Loucy (cell line): ENCODE results near the gene HADHA.

Source experiments
- H2AFZ ChIP-seq: fragments of 200-600 bp; sonication (generic); 2 replicates; pipeline ENCODE4 v1.6.0; 2016; ENCODE audit warnings: antibody characterized with exemption, mild to moderate bottlenecking, low read length, moderate library complexity
- H3F3A ChIP-seq: fragments of 200-600 bp; 2 replicates; pipeline ENCODE4 v1.6.0; 2016; ENCODE audit warnings: antibody characterized with exemption, low read depth, mild to moderate bottlenecking
- H3K27me3 ChIP-seq: fragments of 200-600 bp; sonication (generic); 2 replicates; pipeline ENCODE4 v1.6.1; 2014; ENCODE audit warnings: low read length, mild to moderate bottlenecking; ENCODE audit not compliant: insufficient read depth, poor library complexity, severe bottlenecking
- H3K36me3 ChIP-seq: fragments of 200-600 bp; sonication (generic); 2 replicates; pipeline ENCODE4 v1.6.1; 2016; ENCODE audit warnings: low read length; ENCODE audit not compliant: insufficient read depth
- H3K4me1 ChIP-seq: fragments of 200-600 bp; sonication (generic); 2 replicates; pipeline ENCODE4 v1.5.1; 2014; ENCODE audit warnings: low read length, mild to moderate bottlenecking; ENCODE audit not compliant: insufficient read depth, poor library complexity, severe bottlenecking
- H3K4me2 ChIP-seq: fragments of 200-600 bp; sonication (generic); 2 replicates; pipeline ENCODE4 v1.6.0; 2014; ENCODE audit warnings: antibody characterized with exemption, low read length, low read depth, mild to moderate bottlenecking; ENCODE audit not compliant: poor library complexity, severe bottlenecking
- H3K4me3 ChIP-seq: fragments of 200-600 bp; sonication (generic); 2 replicates; pipeline ENCODE4 v1.5.1; 2014; ENCODE audit warnings: low read length, mild to moderate bottlenecking, mixed read lengths; ENCODE audit not compliant: poor library complexity, severe bottlenecking
- H3K79me2 ChIP-seq: fragments of 200-600 bp; sonication (generic); 2 replicates; pipeline ENCODE4 v1.6.1; 2014; ENCODE audit warnings: low read length; ENCODE audit not compliant: insufficient read depth
- H3K9ac ChIP-seq: fragments of 200-600 bp; sonication (generic); 2 replicates; pipeline ENCODE4 v1.6.0; 2014; ENCODE audit warnings: mild to moderate bottlenecking, low read depth, low read length, moderate library complexity; ENCODE audit not compliant: poor library complexity, severe bottlenecking
- H3K9me2 ChIP-seq: fragments of 200-600 bp; sonication (generic); replicated peaks from 2 replicates; pipeline ENCODE4 v1.6.1; 2016; ENCODE audit warnings: low read depth, low read length, mixed read lengths
- H3K9me3 ChIP-seq: fragments of 200-600 bp; sonication (generic); 2 replicates; pipeline ENCODE4 v1.6.1; 2014; ENCODE audit warnings: mild to moderate bottlenecking, antibody characterized with exemption, low read length, low read depth; ENCODE audit not compliant: insufficient read depth
- H4K20me1 ChIP-seq: fragments of 200-600 bp; sonication (generic); 2 replicates; pipeline ENCODE4 v1.6.0; 2014; ENCODE audit warnings: antibody characterized with exemption, low read length, mild to moderate bottlenecking; ENCODE audit not compliant: insufficient read depth, poor library complexity, severe bottlenecking
- EZH2phosphoT487 ChIP-seq: fragments of 200-600 bp; IDR thresholded peaks from 2 replicates; pipeline ENCODE4 v1.6.1; 2018; ENCODE audit warnings: antibody characterized with exemption, mild to moderate bottlenecking, moderate library complexity, borderline replicate concordance
- TF ChIP-seq, protein P1 (sequence below): fragments of 200-600 bp; sonication (generic); conservative IDR thresholded peaks from 2 replicates; pipeline ENCODE4 v1.5.1; 2014; ENCODE audit warnings: mild to moderate bottlenecking, antibody characterized with exemption, low read length

HADHA gene

DNA sequence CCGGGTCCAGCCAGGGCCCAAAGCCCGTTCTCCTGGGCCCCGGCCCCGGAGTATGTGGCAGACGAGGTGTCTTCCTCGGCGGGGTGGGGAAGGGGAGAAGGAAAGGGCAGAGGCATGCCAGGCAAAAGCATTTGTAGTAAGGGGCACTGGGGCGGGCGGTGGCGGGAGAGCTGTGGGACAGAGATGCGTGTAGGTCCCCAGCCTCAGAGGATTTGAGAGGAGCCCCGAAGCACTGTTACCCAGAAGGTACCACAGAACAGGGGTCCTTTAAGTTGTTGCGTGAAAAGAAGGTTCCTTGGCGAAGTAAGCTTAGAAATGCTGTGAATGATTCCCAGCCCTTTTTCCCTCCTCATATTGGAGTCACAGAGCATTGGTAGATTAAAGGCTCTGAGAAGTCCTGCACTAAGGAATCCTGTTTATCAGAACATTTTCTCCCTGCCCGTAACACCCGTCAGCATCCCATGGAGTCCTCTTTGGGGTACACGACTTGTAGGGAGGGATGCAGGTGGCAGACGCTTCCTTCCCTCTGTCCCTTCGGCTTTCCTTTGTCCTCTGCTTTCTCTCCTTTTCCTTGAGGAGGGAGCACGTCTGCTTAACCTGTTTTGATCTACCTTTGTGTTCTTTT, 59.0 kb downstream of the HADHA start:
- no peaks in the 10 kb centered on the region for H3K9me3 ChIP-seq
- no peak overlapping the region for H2AFZ ChIP-seq
- no peaks in the 10 kb centered on the region for H4K20me1 ChIP-seq
- no peaks in the 10 kb centered on the region for H3K4me1 ChIP-seq
- no peak overlapping the region for H3K4me2 ChIP-seq
- no peak overlapping the region for H3K4me3 ChIP-seq
- H3K9ac ChIP-seq, result no peak overlapping the region
- no peaks in the 10 kb centered on the region for H3K79me2 ChIP-seq
- TF ChIP-seq EZH2phosphoT487, result no peak
- TF ChIP-seq, protein P1, sequence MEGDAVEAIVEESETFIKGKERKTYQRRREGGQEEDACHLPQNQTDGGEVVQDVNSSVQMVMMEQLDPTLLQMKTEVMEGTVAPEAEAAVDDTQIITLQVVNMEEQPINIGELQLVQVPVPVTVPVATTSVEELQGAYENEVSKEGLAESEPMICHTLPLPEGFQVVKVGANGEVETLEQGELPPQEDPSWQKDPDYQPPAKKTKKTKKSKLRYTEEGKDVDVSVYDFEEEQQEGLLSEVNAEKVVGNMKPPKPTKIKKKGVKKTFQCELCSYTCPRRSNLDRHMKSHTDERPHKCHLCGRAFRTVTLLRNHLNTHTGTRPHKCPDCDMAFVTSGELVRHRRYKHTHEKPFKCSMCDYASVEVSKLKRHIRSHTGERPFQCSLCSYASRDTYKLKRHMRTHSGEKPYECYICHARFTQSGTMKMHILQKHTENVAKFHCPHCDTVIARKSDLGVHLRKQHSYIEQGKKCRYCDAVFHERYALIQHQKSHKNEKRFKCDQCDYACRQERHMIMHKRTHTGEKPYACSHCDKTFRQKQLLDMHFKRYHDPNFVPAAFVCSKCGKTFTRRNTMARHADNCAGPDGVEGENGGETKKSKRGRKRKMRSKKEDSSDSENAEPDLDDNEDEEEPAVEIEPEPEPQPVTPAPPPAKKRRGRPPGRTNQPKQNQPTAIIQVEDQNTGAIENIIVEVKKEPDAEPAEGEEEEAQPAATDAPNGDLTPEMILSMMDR, result no peak
- no peaks in the 10 kb centered on the region for H3F3A ChIP-seq
- H3K27me3 ChIP-seq, result no peaks in the 10 kb centered on the region
- peaks cover 2% of the 10 kb centered on the region; the same call in 1 of the 2 replicates for H3K36me3 ChIP-seq
- no peaks in the 10 kb centered on the region for H3K9me2 ChIP-seq

DNA sequence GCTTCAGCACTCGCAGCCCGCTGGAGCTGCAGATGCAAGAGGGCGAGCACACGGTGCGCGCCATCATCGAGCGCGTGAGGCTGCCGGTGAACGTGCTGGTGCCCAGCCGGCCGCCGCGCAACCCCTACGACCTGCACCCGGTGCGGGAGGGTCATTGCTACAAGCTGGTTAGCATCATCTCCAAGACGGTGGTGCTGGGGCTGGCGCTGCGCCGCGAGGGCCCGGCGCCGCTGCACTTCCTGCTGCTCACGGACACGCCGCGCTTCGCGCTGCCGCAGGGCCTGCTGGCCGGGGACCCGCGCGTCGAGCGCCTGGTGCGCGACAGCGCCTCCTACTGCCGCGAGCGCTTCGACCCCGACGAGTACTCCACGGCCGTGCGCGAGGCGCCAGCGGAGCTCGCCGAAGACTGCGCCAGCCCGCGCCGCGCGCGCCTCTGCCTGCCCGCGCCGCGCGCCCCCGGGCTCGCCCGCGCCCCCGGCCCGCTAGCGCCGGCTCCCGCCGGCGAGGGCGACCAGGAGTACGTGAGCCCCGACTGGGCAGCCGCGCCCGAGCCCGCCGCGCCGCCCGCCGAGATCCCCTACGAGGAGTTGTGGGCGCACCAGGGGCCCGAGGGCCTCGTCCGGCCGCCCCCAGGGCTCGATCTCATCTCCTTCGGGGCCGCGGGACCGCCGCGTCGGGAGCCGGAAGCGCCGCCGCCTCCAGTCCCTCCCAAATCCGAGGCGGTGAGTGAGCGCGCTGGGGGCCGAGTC, 59.7 kb downstream of the HADHA start:
- no peak overlapping the region for H3K4me2 ChIP-seq
- no peaks in the 10 kb centered on the region for H4K20me1 ChIP-seq
- no peaks in the 10 kb centered on the region for H3K9me3 ChIP-seq
- H3K79me2 ChIP-seq, result no peaks in the 10 kb centered on the region
- H3F3A ChIP-seq, result no peaks in the 10 kb centered on the region
- no peak overlapping the region for H3K9ac ChIP-seq
- no peaks in the 10 kb centered on the region for H3K36me3 ChIP-seq
- H3K4me1 ChIP-seq, result no peaks in the 10 kb centered on the region
- no peak overlapping the region for H2AFZ ChIP-seq
- no peak overlapping the region for H3K4me3 ChIP-seq
- no peaks in the 10 kb centered on the region for H3K9me2 ChIP-seq
- no peak for TF ChIP-seq EZH2phosphoT487
- TF ChIP-seq, protein P1, result no peak
- no peaks in the 10 kb centered on the region for H3K27me3 ChIP-seq

DNA sequence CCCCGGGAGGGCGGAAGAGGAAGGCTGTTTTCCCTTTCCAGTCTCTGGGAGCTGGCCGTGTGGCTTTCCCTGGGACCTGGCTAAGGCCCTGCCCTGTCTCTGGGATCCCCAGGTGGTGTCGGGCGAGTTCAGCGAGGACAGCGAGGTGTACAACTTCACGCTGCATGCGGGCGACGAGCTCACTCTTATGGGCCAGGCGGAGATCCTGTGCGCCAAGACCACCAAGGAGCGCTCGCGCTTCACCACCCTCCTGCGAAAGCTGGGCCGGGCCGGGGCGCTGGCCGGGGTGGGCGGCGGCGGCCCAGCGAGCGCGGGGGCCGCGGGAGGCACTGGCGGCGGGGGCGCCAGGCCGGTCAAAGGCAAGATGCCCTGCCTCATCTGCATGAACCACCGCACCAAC, 60.3 kb downstream of the HADHA start:
- Histone ChIP-seq H3K79me2 (no peaks in the 10 kb centered on the region), H3F3A (no peaks in the 10 kb centered on the region), H2AFZ (no peak overlapping the region), H3K4me2 (no peak overlapping the region), H3K4me1 (no peaks in the 10 kb centered on the region), H3K27me3 (no peaks in the 10 kb centered on the region), H3K9me2 (no peaks in the 10 kb centered on the region), H3K9me3 (no peaks in the 10 kb centered on the region), H3K4me3 (no peak overlapping the region), H3K9ac (no peak overlapping the region), H3K36me3 (no peaks in the 10 kb centered on the region), H4K20me1 (no peaks in the 10 kb centered on the region)
- TF ChIP-seq EZH2phosphoT487, result no peak
- TF ChIP-seq, protein P1, result no peak
